ENCODE results near the gene ETV4.

ETV4 gene

GRCh38 chr17:43546319-43547188, at the start of gene ETV4:
ETV4 (minus strand) TSS chr17:43546340; CDS start chr17:43545617, 723 bp downstream.
- Histone ChIP-seq H3K9me3 (ENCODE audit: insufficient read depth, low read length) (no peaks in the 10 kb centered on the region), H3K27ac (ENCODE audit: low read depth, low read length) (no peak within 1 kb of the TSS), H3K27me3 (ENCODE audit: low read length) (no peaks in the 10 kb centered on the region), H2AFZ (ENCODE audit: low read depth, low read length, severe bottlenecking) (peak within 1 kb of the TSS; percentile 73), H3K79me2 (ENCODE audit: insufficient read depth, low read length) (no peaks in the 10 kb centered on the region), H3K9ac (ENCODE audit: low read length) (peak within 1 kb of the TSS; percentile 55), H3K9me2 (replicated peaks; ENCODE audit: insufficient read depth, low read length) (no peaks in the 10 kb centered on the region), H3F3A (ENCODE audit: insufficient read depth) (no peaks in the 10 kb centered on the region), H4K20me1 (ENCODE audit: low read depth, low read length) (no peaks in the 10 kb centered on the region), H3K4me2 (ENCODE audit: low read depth, low read length, poor library complexity, severe bottlenecking) (peak within 1 kb of the TSS; percentile 75), H3K36me3 (ENCODE audit: low read length) (no peaks in the 10 kb centered on the region), H3K4me3 (ENCODE audit: insufficient read depth, low read length, poor library complexity, severe bottlenecking) (peak within 1 kb of the TSS; percentile 59)
- TF ChIP-seq, protein P1, sequence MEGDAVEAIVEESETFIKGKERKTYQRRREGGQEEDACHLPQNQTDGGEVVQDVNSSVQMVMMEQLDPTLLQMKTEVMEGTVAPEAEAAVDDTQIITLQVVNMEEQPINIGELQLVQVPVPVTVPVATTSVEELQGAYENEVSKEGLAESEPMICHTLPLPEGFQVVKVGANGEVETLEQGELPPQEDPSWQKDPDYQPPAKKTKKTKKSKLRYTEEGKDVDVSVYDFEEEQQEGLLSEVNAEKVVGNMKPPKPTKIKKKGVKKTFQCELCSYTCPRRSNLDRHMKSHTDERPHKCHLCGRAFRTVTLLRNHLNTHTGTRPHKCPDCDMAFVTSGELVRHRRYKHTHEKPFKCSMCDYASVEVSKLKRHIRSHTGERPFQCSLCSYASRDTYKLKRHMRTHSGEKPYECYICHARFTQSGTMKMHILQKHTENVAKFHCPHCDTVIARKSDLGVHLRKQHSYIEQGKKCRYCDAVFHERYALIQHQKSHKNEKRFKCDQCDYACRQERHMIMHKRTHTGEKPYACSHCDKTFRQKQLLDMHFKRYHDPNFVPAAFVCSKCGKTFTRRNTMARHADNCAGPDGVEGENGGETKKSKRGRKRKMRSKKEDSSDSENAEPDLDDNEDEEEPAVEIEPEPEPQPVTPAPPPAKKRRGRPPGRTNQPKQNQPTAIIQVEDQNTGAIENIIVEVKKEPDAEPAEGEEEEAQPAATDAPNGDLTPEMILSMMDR (IDR thresholded peaks at IDR 0.05; ENCODE audit: insufficient read depth, low read length, poor library complexity, severe bottlenecking): no peak
- no peak for TF ChIP-seq EZH2phosphoT487 (conservative IDR thresholded peaks at IDR 0.05; ENCODE audit: low read length)

- Histone ChIP-seq H3K27ac (ENCODE audit: low read depth, low read length) (no peak overlapping the region), H3K4me2 (ENCODE audit: low read depth, low read length, poor library complexity, severe bottlenecking) (no peak overlapping the region), H3F3A (ENCODE audit: insufficient read depth) (no peaks in the 10 kb centered on the region), H3K79me2 (ENCODE audit: insufficient read depth, low read length) (no peaks in the 10 kb centered on the region), H3K9me2 (replicated peaks; ENCODE audit: insufficient read depth, low read length) (no peaks in the 10 kb centered on the region), H3K4me3 (ENCODE audit: insufficient read depth, low read length, poor library complexity, severe bottlenecking) (no peak overlapping the region), H3K9ac (ENCODE audit: low read length) (no peak overlapping the region), H4K20me1 (ENCODE audit: low read depth, low read length) (no peaks in the 10 kb centered on the region), H3K9me3 (ENCODE audit: insufficient read depth, low read length) (no peaks in the 10 kb centered on the region), H3K36me3 (ENCODE audit: low read length) (no peaks in the 10 kb centered on the region), H2AFZ (ENCODE audit: low read depth, low read length, severe bottlenecking) (no peak overlapping the region), H3K27me3 (ENCODE audit: low read length) (no peaks in the 10 kb centered on the region)
- TF ChIP-seq, protein P1 (IDR thresholded peaks at IDR 0.05; ENCODE audit: insufficient read depth, low read length, poor library complexity, severe bottlenecking): no peak
- TF ChIP-seq EZH2phosphoT487 (conservative IDR thresholded peaks at IDR 0.05; ENCODE audit: low read length): no peak
Measured at GRCh38 chr17:43595466-43595865, 49.3 kb upstream of the ETV4 start.

- Histone ChIP-seq H3F3A (ENCODE audit: insufficient read depth) (no peaks in the 10 kb centered on the region), H3K4me3 (ENCODE audit: insufficient read depth, low read length, poor library complexity, severe bottlenecking) (no peak overlapping the region), H2AFZ (ENCODE audit: low read depth, low read length, severe bottlenecking) (no peak overlapping the region), H3K9me2 (replicated peaks; ENCODE audit: insufficient read depth, low read length) (no peaks in the 10 kb centered on the region), H3K27me3 (ENCODE audit: low read length) (no peaks in the 10 kb centered on the region), H3K4me2 (ENCODE audit: low read depth, low read length, poor library complexity, severe bottlenecking) (no peak overlapping the region), H3K36me3 (ENCODE audit: low read length) (no peaks in the 10 kb centered on the region), H3K9me3 (ENCODE audit: insufficient read depth, low read length) (no peaks in the 10 kb centered on the region), H4K20me1 (ENCODE audit: low read depth, low read length) (no peaks in the 10 kb centered on the region), H3K79me2 (ENCODE audit: insufficient read depth, low read length) (no peaks in the 10 kb centered on the region), H3K27ac (ENCODE audit: low read depth, low read length) (no peak overlapping the region), H3K9ac (ENCODE audit: low read length) (no peak overlapping the region)
- TF ChIP-seq, protein P1 (IDR thresholded peaks at IDR 0.05; ENCODE audit: insufficient read depth, low read length, poor library complexity, severe bottlenecking): no peak
- no peak for TF ChIP-seq EZH2phosphoT487 (conservative IDR thresholded peaks at IDR 0.05; ENCODE audit: low read length)
Measured at GRCh38 chr17:43591779-43592562, 45.8 kb upstream of the ETV4 start.

All from SU-DHL-6 (cell line).